ENCODE measurements around the gene UNC45B.

DNA sequence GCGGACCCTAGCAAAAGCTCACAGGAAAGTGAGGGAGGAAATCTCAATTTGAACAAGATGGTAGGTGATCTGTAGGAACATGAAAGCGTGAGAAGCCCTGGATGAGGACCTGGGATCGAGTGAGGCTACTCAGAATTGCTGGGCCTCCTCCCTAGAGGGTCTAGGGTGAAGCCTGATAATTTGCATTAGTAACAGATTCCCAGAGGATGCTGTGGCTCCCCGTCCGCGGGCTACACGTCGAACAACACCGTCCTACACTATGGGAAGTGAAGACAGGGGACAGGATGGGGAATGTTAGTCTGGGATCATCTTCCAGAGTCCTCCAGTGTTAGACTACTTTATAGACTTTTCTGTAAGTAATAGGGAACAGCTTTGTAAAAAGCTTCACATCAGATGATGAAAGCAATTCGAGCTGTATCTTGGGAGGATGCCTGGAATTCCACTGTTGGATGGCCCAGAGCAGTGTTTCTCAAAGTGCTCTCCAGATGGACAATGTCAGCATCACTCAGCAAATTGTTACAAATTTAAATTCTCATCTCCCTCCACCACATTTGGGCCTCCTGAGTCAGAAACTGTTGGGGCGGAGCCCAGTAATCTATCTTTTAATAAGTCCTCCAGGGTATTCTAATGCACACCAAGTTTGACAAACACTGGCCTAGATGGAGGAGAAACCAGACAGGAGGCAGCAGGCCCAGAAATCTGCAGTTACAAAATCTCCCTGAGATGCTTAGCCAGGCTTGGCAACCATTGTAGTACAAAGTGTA, 19.7 kb upstream of the UNC45B start:
- TF ChIP-seq, protein P1, sequence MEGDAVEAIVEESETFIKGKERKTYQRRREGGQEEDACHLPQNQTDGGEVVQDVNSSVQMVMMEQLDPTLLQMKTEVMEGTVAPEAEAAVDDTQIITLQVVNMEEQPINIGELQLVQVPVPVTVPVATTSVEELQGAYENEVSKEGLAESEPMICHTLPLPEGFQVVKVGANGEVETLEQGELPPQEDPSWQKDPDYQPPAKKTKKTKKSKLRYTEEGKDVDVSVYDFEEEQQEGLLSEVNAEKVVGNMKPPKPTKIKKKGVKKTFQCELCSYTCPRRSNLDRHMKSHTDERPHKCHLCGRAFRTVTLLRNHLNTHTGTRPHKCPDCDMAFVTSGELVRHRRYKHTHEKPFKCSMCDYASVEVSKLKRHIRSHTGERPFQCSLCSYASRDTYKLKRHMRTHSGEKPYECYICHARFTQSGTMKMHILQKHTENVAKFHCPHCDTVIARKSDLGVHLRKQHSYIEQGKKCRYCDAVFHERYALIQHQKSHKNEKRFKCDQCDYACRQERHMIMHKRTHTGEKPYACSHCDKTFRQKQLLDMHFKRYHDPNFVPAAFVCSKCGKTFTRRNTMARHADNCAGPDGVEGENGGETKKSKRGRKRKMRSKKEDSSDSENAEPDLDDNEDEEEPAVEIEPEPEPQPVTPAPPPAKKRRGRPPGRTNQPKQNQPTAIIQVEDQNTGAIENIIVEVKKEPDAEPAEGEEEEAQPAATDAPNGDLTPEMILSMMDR (IDR thresholded peaks at IDR 0.05): no peak
- no peak for TF ChIP-seq POLR2A (IDR thresholded peaks at IDR 0.05)

All from Peyer's patch (tissue), 4 donors.